GM18870 (cell line): ENCODE measurements around the gene BPNT1.
"Not testable (repeated sequence)": the region's sequence is repeated elsewhere in the genome, so short reads cannot be mapped to it uniquely, and the experiment has no call there.

ENCODE experiments used
- ATAC-seq: cut with Tn5 transposase; IDR thresholded peaks from one replicate; pipeline ENCODE4 v1.9.1; 2021; ENCODE audit warnings: moderate library complexity; ENCODE audit not compliant: unreplicated experiment

The BPNT1 gene

GRCh38 chr1:220089650-220090556, at the start of gene BPNT1:
Gene BPNT1, minus strand, starts transcription at chr1:220089788. Its CDS starts 9,942 bp downstream, at chr1:220079846.
- peak; percentile 62 for ATAC-seq

GRCh38 chr1:220137019-220137786, 47.6 kb upstream of the BPNT1 start:
- no peak for ATAC-seq

- no peak for ATAC-seq
These were observed 46.2 kb upstream of the BPNT1 start for GRCh38 chr1:220135755-220136154.

GRCh38 chr1:220129479-220130210, 40.1 kb upstream of the BPNT1 start:
- no peak for ATAC-seq

GRCh38 chr1:220127076-220127475, 37.5 kb upstream of the BPNT1 start:
- no peak for ATAC-seq

GRCh38 chr1:220124542-220124941, 35.0 kb upstream of the BPNT1 start:
- no peak for ATAC-seq

GRCh38 chr1:220123889-220124288, 34.3 kb upstream of the BPNT1 start:
- no peak for ATAC-seq

GRCh38 chr1:220123066-220123465, 33.5 kb upstream of the BPNT1 start:
- ATAC-seq, result no peak

- no peak for ATAC-seq
These were observed 32.4 kb upstream of the BPNT1 start for GRCh38 chr1:220121791-220122530.

GRCh38 chr1:220119043-220119512, 29.5 kb upstream of the BPNT1 start:
- ATAC-seq, result no peak

GRCh38 chr1:220113136-220113695, 23.6 kb upstream of the BPNT1 start:
- no peak for ATAC-seq

GRCh38 chr1:220112600-220112999, 23.0 kb upstream of the BPNT1 start:
- not testable (repeated sequence) for ATAC-seq

GRCh38 chr1:220110473-220110872, 20.9 kb upstream of the BPNT1 start:
- ATAC-seq, result not testable (repeated sequence)

- no peak for ATAC-seq
These were observed 10.2 kb upstream of the BPNT1 start for GRCh38 chr1:220099826-220100225.

- ATAC-seq, result peak; percentile 30
These were observed 4.7 kb upstream of the BPNT1 start, which contains the start of gene IARS2 for GRCh38 chr1:220094016-220094911. Gene IARS2, plus strand, starts transcription at chr1:220094132. Its CDS starts 85 bp downstream, at chr1:220094217.

GRCh38 chr1:220093361-220094015, 3.9 kb upstream of the BPNT1 start:
- peak; percentile 5 for ATAC-seq

GRCh38 chr1:220092694-220093093, 3.1 kb upstream of the BPNT1 start:
- no peak for ATAC-seq

GRCh38 chr1:220086261-220086686, 3.3 kb downstream of the BPNT1 start:
- peak; percentile 51 for ATAC-seq
